C4-2B (cell line): ENCODE results near the gene TMX3.

Source experiments
- ZFX ChIP-seq: fragments of 450-650 bp; IDR thresholded peaks from 2 replicates; pipeline ENCODE4 v1.6.1; 2017
- TF ChIP-seq, protein P1 (sequence below): fragments of 450-650 bp; conservative IDR thresholded peaks from 2 replicates; pipeline ENCODE4 v1.5.1; 2017; ENCODE audit warnings: mild to moderate bottlenecking

DNA sequence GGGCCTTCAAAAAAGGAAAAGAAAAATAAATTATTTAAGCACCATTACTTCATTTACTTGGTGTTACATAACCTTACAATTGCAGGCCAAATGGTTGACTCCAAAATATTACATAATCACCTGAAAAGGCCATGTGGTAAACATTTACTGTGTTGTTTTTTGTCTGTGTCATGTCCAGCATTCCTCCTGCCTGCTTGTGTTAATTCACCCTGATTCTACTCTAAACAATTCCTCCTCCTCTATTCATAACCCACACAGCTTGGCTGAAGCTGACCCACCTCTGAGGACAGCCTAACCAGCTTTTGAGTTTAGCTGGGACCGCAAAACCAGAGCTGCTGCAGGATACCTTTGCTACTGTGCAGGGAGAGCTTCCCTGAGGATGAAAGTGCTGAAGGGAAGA lies 35.4 kb downstream of the TMX3 start:
- TF ChIP-seq, protein P1, sequence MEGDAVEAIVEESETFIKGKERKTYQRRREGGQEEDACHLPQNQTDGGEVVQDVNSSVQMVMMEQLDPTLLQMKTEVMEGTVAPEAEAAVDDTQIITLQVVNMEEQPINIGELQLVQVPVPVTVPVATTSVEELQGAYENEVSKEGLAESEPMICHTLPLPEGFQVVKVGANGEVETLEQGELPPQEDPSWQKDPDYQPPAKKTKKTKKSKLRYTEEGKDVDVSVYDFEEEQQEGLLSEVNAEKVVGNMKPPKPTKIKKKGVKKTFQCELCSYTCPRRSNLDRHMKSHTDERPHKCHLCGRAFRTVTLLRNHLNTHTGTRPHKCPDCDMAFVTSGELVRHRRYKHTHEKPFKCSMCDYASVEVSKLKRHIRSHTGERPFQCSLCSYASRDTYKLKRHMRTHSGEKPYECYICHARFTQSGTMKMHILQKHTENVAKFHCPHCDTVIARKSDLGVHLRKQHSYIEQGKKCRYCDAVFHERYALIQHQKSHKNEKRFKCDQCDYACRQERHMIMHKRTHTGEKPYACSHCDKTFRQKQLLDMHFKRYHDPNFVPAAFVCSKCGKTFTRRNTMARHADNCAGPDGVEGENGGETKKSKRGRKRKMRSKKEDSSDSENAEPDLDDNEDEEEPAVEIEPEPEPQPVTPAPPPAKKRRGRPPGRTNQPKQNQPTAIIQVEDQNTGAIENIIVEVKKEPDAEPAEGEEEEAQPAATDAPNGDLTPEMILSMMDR, result no peak
- TF ChIP-seq ZFX, result no peak
